ENCODE data around the gene IGIP.
A peak's percentile ranks its signal among the peaks of the same experiment; 100 is the strongest.

The IGIP gene

GRCh38 chr5:140111011-140111858, 14.5 kb upstream of the IGIP start:
- no peak for DNase-seq (ENCODE audit: low read depth)
- no peak overlapping the region for H3K4me3 ChIP-seq (ENCODE audit: low read length)
- TF ChIP-seq, protein P1, sequence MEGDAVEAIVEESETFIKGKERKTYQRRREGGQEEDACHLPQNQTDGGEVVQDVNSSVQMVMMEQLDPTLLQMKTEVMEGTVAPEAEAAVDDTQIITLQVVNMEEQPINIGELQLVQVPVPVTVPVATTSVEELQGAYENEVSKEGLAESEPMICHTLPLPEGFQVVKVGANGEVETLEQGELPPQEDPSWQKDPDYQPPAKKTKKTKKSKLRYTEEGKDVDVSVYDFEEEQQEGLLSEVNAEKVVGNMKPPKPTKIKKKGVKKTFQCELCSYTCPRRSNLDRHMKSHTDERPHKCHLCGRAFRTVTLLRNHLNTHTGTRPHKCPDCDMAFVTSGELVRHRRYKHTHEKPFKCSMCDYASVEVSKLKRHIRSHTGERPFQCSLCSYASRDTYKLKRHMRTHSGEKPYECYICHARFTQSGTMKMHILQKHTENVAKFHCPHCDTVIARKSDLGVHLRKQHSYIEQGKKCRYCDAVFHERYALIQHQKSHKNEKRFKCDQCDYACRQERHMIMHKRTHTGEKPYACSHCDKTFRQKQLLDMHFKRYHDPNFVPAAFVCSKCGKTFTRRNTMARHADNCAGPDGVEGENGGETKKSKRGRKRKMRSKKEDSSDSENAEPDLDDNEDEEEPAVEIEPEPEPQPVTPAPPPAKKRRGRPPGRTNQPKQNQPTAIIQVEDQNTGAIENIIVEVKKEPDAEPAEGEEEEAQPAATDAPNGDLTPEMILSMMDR (conservative IDR thresholded peaks at IDR 0.05; ENCODE audit: low read length) = no peak

DNA sequence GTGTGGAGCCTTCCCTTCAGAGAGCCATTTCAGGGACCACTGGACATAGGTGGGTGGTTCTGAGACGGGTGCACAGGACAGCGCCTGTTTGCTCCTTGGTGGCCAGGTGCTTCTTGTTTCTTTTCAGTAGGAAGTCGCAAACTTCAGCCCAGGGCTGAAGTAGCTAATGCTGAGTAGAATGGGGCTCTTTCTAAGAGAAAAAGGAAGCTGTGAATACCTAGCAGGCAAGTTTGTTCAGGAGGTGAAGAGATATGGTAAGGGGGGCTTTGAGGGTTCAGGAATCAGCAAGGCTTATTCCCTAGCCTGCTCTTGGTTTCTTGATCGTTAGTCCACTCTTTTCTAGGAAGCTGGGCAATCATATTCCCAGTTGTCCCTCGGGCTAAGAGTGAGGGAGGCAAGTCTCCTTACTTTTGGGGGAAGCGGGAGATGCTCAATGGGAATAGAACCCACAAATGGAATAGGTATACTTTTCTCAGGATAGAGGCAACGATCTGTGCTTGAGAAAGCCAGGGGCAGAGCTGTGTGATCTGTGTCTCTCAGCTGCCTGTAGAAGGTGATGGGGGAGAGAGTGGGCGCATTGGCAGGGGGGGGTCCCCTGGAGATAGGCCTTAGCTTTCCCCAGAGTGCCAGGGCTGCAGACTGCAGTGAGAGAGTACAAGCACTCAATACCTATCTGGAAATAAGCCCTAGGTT, 13.7 kb upstream of the IGIP start:
- peak overlapping the region; percentile 89 for H3K4me3 ChIP-seq (ENCODE audit: low read length)
- TF ChIP-seq, protein P1 (conservative IDR thresholded peaks at IDR 0.05; ENCODE audit: low read length) = no peak

GRCh38 chr5:140112685-140113179, 13.0 kb upstream of the IGIP start:
- TF ChIP-seq, protein P1 (conservative IDR thresholded peaks at IDR 0.05; ENCODE audit: low read length) = no peak
- peak; percentile 41 for DNase-seq (ENCODE audit: low read depth)
- H3K4me3 ChIP-seq (ENCODE audit: low read length) = peak overlapping the region; percentile 89

More for the DNA sequence above, 13.7 kb upstream of the IGIP start:
- no peak for DNase-seq (ENCODE audit: low read depth)

- peak overlapping the region; percentile 89 for H3K4me3 ChIP-seq (ENCODE audit: low read length)
- DNase-seq (ENCODE audit: low read depth) = no peak
- TF ChIP-seq, protein P1 (conservative IDR thresholded peaks at IDR 0.05; ENCODE audit: low read length) = no peak
Measured at GRCh38 chr5:140113180-140113698, 12.5 kb upstream of the IGIP start.

- H3K4me3 ChIP-seq (ENCODE audit: low read length) = peak within 1 kb of the TSS; percentile 89
- TF ChIP-seq, protein P1 (conservative IDR thresholded peaks at IDR 0.05; ENCODE audit: low read length) = no peak
- peak; percentile 92 for DNase-seq (ENCODE audit: low read depth)
Measured at GRCh38 chr5:140113699-140114263, 12.0 kb upstream of the IGIP start, which contains the start of gene PURA. TSS of gene PURA (plus strand) at chr5:140114109. CDS start at chr5:140114182, 73 bp downstream.

- TF ChIP-seq, protein P1 (conservative IDR thresholded peaks at IDR 0.05; ENCODE audit: low read length) = no peak
- DNase-seq (ENCODE audit: low read depth) = peak; percentile 52
- peak overlapping the region; percentile 89 for H3K4me3 ChIP-seq (ENCODE audit: low read length)
Measured at GRCh38 chr5:140114341-140115185, 11.2 kb upstream of the IGIP start.

Measured in AG10803 (cell line).